ENCODE results near the gene DDX10. TPM values are rescaled to one million over a fixed set of nuclear protein-coding genes. Genes with fewer than 3 reads are reported as not detected.

Gene DDX10
- polyA plus RNA-seq (2012; rRNA removed) = 35.8 and 42.7 TPM in 2 replicates
- polyA plus RNA-seq (2012; cell fraction: cytosol; rRNA removed) = 40.8 and 52.9 TPM in 2 replicates
- 32.8 and 39.3 TPM in 2 replicates for polyA plus RNA-seq (2012; cell fraction: nucleus; rRNA removed)

DNA sequence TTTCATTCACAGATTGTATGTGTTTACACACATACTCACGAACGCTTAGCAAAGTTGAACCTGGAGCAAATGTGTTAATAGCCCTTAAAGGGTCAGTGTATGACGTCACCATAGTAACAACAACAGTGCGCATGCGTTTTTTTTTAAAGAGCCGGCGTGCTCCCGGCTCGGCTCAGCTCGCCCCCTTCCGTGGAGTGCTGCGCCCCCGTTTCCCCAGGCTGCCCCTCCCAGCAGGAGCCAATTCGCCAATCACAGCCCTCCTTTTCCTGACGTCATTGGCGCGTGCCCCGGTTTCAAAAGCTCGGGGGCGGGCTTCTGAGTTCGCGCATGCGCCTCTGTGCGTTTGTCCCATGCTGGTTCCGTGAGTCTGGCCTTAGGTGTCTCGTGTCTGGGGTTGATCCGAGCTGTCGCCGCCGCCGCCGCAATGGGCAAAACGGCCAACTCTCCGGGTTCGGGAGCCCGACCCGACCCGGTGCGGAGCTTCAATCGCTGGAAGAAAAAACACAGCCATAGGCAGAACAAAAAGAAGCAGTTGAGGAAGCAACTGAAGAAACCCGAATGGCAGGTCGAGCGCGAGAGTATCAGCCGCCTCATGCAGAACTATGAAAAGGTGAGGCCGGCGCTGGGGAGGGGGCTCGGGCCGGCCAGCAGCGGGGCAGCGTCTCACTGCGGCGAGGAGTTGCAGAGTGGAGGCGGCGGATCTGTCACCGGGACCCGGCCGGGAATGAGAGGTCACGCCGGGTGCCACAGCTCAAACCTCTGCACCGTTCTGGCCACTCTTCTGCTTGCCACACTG is at the start of gene DDX10:
Gene DDX10, plus strand, starts transcription at position 340 of the 796 bp plus-strand sequence. Its CDS starts 85 bp downstream, at position 425.
- H3K79me2 ChIP-seq (ENCODE audit: insufficient read depth) = peaks cover 50% of the 10 kb centered on the region
- peak within 1 kb of the TSS; percentile 77 for H3K4me2 ChIP-seq
- H4K20me1 ChIP-seq (ENCODE audit: insufficient read depth) = no peaks in the 10 kb centered on the region
- peak within 1 kb of the TSS; percentile 68 for H3K9ac ChIP-seq
- H3K4me1 ChIP-seq (ENCODE audit: control insufficient read depth in 1 of 2, insufficient read depth in 2 of 2, low read depth in 1 of 2, low read length in 1 of 2) = peaks cover 10 to 12% of the 10 kb centered on the region in 2 experiments; a peak in 2 of 4 replicates
- peak within 1 kb of the TSS; percentile 76 to 97 for H3K4me3 ChIP-seq (ENCODE audit: low read depth in 2 of 2, low read length in 1 of 2)
- CTCF ChIA-PET = no interaction called here
- no peaks in the 10 kb centered on the region for H3K27me3 ChIP-seq (ENCODE audit: insufficient read depth)
- peaks cover 0 to 15% of the 10 kb centered on the region in 2 experiments for H3K36me3 ChIP-seq (replicated peaks in 1 of 2; ENCODE audit: control insufficient read depth in 1 of 2, insufficient read depth in 2 of 2, low read length in 1 of 2)
- peak within 1 kb of the TSS; percentile 96 for H2AFZ ChIP-seq (ENCODE audit: low read depth)
- no peaks in the 10 kb centered on the region for H3K9me2 ChIP-seq
- no peaks in the 10 kb centered on the region for H3F3A ChIP-seq (replicated peaks; ENCODE audit: insufficient read depth)
- H3K9me3 ChIP-seq = no peaks in the 10 kb centered on the region
- DNase-seq = peak; percentile 97
- peak within 1 kb of the TSS; percentile 27 to 53; a peak in 2 of 4 replicates for H3K27ac ChIP-seq (ENCODE audit: low read depth in 2 of 2, low read length in 1 of 2)
- POLR2A ChIA-PET = no interaction called here
- WGBS (ENCODE audit: low lambda C conversion rate) = 2% methylated on average over 39 of the region's 61 CpGs
- TF ChIP-seq, protein P1, sequence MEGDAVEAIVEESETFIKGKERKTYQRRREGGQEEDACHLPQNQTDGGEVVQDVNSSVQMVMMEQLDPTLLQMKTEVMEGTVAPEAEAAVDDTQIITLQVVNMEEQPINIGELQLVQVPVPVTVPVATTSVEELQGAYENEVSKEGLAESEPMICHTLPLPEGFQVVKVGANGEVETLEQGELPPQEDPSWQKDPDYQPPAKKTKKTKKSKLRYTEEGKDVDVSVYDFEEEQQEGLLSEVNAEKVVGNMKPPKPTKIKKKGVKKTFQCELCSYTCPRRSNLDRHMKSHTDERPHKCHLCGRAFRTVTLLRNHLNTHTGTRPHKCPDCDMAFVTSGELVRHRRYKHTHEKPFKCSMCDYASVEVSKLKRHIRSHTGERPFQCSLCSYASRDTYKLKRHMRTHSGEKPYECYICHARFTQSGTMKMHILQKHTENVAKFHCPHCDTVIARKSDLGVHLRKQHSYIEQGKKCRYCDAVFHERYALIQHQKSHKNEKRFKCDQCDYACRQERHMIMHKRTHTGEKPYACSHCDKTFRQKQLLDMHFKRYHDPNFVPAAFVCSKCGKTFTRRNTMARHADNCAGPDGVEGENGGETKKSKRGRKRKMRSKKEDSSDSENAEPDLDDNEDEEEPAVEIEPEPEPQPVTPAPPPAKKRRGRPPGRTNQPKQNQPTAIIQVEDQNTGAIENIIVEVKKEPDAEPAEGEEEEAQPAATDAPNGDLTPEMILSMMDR (IDR thresholded peaks at IDR 0.05) = no peak
- TF ChIP-seq MEF2A (IDR thresholded peaks at IDR 0.05; ENCODE audit: borderline replicate concordance, low read depth) (no peak), GATA2 (CRISPR knock-in tag; IDR thresholded peaks at IDR 0.05) (no peak), RFX5 (IDR thresholded peaks at IDR 0.05; ENCODE audit: low read length) (peak; percentile 91), NRF1 (IDR thresholded peaks at IDR 0.05; ENCODE audit: low read depth, low read length) (peak; percentile 69), FOXM1 (IDR thresholded peaks at IDR 0.05; ENCODE audit: low read depth) (no peak), MXI1 (IDR thresholded peaks at IDR 0.05; ENCODE audit: low read depth, low read length) (peak; percentile 98), RAD21 (IDR thresholded peaks at IDR 0.05; ENCODE audit: low read length) (no peak), RCOR1 (IDR thresholded peaks at IDR 0.05; ENCODE audit: low read length) (no peak), POLR2AphosphoS5 (IDR thresholded peaks at IDR 0.05; ENCODE audit: low read depth, low read length) (no peak), SMC3 (IDR thresholded peaks at IDR 0.05; ENCODE audit: low read depth, low read length) (no peak), EZH2phosphoT487 (IDR thresholded peaks at IDR 0.05; ENCODE audit: borderline replicate concordance, low read depth) (no peak), SIN3A (IDR thresholded peaks at IDR 0.05; ENCODE audit: borderline replicate concordance, low read depth, low read length) (peak; percentile 51; the same call in 1 of the 2 replicates), CHD2 (IDR thresholded peaks at IDR 0.05; ENCODE audit: low read length, partially characterized antibody) (peak; percentile 83), FOXJ3 (CRISPR knock-in tag; IDR thresholded peaks at IDR 0.05) (no peak), ELF1 (IDR thresholded peaks at IDR 0.05) (peak; percentile 56; the same call in 1 of the 2 replicates), FOSL2 (IDR thresholded peaks at IDR 0.05; ENCODE audit: borderline replicate concordance, low read depth) (0 out of 2 replicates have a peak, but pooled peaks have one; percentile 3), NFIC (IDR thresholded peaks at IDR 0.05; ENCODE audit: borderline replicate concordance) (no peak)
- TF ChIP-seq, protein P2, sequence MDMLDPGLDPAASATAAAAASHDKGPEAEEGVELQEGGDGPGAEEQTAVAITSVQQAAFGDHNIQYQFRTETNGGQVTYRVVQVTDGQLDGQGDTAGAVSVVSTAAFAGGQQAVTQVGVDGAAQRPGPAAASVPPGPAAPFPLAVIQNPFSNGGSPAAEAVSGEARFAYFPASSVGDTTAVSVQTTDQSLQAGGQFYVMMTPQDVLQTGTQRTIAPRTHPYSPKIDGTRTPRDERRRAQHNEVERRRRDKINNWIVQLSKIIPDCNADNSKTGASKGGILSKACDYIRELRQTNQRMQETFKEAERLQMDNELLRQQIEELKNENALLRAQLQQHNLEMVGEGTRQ (IDR thresholded peaks at IDR 0.05; ENCODE audit: borderline replicate concordance, low read depth, low read length) = no peak
- TF ChIP-seq, protein P3, sequence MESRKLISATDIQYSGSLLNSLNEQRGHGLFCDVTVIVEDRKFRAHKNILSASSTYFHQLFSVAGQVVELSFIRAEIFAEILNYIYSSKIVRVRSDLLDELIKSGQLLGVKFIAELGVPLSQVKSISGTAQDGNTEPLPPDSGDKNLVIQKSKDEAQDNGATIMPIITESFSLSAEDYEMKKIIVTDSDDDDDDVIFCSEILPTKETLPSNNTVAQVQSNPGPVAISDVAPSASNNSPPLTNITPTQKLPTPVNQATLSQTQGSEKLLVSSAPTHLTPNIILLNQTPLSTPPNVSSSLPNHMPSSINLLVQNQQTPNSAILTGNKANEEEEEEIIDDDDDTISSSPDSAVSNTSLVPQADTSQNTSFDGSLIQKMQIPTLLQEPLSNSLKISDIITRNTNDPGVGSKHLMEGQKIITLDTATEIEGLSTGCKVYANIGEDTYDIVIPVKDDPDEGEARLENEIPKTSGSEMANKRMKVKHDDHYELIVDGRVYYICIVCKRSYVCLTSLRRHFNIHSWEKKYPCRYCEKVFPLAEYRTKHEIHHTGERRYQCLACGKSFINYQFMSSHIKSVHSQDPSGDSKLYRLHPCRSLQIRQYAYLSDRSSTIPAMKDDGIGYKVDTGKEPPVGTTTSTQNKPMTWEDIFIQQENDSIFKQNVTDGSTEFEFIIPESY (IDR thresholded peaks at IDR 0.05; ENCODE audit: borderline replicate concordance, low read depth) = no peak
- TF ChIP-seq, protein P4, sequence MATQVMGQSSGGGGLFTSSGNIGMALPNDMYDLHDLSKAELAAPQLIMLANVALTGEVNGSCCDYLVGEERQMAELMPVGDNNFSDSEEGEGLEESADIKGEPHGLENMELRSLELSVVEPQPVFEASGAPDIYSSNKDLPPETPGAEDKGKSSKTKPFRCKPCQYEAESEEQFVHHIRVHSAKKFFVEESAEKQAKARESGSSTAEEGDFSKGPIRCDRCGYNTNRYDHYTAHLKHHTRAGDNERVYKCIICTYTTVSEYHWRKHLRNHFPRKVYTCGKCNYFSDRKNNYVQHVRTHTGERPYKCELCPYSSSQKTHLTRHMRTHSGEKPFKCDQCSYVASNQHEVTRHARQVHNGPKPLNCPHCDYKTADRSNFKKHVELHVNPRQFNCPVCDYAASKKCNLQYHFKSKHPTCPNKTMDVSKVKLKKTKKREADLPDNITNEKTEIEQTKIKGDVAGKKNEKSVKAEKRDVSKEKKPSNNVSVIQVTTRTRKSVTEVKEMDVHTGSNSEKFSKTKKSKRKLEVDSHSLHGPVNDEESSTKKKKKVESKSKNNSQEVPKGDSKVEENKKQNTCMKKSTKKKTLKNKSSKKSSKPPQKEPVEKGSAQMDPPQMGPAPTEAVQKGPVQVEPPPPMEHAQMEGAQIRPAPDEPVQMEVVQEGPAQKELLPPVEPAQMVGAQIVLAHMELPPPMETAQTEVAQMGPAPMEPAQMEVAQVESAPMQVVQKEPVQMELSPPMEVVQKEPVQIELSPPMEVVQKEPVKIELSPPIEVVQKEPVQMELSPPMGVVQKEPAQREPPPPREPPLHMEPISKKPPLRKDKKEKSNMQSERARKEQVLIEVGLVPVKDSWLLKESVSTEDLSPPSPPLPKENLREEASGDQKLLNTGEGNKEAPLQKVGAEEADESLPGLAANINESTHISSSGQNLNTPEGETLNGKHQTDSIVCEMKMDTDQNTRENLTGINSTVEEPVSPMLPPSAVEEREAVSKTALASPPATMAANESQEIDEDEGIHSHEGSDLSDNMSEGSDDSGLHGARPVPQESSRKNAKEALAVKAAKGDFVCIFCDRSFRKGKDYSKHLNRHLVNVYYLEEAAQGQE (IDR thresholded peaks at IDR 0.05; ENCODE audit: low read depth, low read length) = no peak
- TF ChIP-seq, protein P5, sequence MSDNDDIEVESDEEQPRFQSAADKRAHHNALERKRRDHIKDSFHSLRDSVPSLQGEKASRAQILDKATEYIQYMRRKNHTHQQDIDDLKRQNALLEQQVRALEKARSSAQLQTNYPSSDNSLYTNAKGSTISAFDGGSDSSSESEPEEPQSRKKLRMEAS (IDR thresholded peaks at IDR 0.05; ENCODE audit: low read depth) = peak; percentile 96
- TF ChIP-seq, protein P6, sequence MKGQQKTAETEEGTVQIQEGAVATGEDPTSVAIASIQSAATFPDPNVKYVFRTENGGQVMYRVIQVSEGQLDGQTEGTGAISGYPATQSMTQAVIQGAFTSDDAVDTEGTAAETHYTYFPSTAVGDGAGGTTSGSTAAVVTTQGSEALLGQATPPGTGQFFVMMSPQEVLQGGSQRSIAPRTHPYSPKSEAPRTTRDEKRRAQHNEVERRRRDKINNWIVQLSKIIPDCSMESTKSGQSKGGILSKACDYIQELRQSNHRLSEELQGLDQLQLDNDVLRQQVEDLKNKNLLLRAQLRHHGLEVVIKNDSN (IDR thresholded peaks at IDR 0.05; ENCODE audit: borderline replicate concordance, low read depth) = peak; percentile 62; the same call in 1 of the 2 replicates

All from SK-N-SH (cell line).